ENCODE data around the gene PLD6. TPM values are rescaled to one million over a fixed set of nuclear protein-coding genes. Genes with fewer than 3 reads are reported as not detected.

PLD6 gene
- total and polyA plus RNA-seq, 2 experiments from 2014 or later = 0.63 to 0.97 TPM

- H4K20me1 ChIP-seq (ENCODE audit: insufficient read depth, poor library complexity, severe bottlenecking) = peaks cover 5% of the 10 kb centered on the region
- H3K27ac ChIP-seq = no peak overlapping the region
- no peaks in the 10 kb centered on the region for H3K27me3 ChIP-seq
- no peaks in the 10 kb centered on the region for H3K9me3 ChIP-seq (ENCODE audit: low read depth)
- H3K4me1 ChIP-seq (ENCODE audit: insufficient read depth) = no peaks in the 10 kb centered on the region
- no peak overlapping the region for H3K4me3 ChIP-seq
- no peak overlapping the region for H3K4me2 ChIP-seq
- H3K36me3 ChIP-seq (replicated peaks; ENCODE audit: insufficient read depth, low read depth) = no peaks in the 10 kb centered on the region
- no peaks in the 10 kb centered on the region for H3K79me2 ChIP-seq
- no peak overlapping the region for H2AFZ ChIP-seq
- TF ChIP-seq EZH2phosphoT487 (IDR thresholded peaks at IDR 0.05; ENCODE audit: low read depth, severe bottlenecking, unreplicated experiment) (no peak), EZH2 (IDR thresholded peaks at IDR 0.05; ENCODE audit: borderline replicate concordance) (no peak), CTCF (IDR thresholded peaks at IDR 0.05; ENCODE audit: poor library complexity) (no peak)
- H3K9me2 ChIP-seq (replicated peaks; ENCODE audit: insufficient read depth) = no peaks in the 10 kb centered on the region
- no peak for DNase-seq (ENCODE audit: low spot score)
- WGBS (ENCODE audit: low lambda C conversion rate, missing lambda C conversion rate) = 89% methylated on average over 3 of the region's 3 CpGs
Observed at GRCh38 chr17:17217995-17218394, 11.9 kb upstream of the PLD6 start.

- H3K4me3 ChIP-seq = no peak overlapping the region
- peaks cover 3% of the 10 kb centered on the region for H4K20me1 ChIP-seq (ENCODE audit: insufficient read depth, poor library complexity, severe bottlenecking)
- H3K36me3 ChIP-seq (replicated peaks; ENCODE audit: insufficient read depth, low read depth) = no peaks in the 10 kb centered on the region
- no peaks in the 10 kb centered on the region for H3K9me2 ChIP-seq (replicated peaks; ENCODE audit: insufficient read depth)
- H3K79me2 ChIP-seq = no peaks in the 10 kb centered on the region
- no peak overlapping the region for H3K27ac ChIP-seq
- no peak overlapping the region for H2AFZ ChIP-seq
- 96% methylated on average over 16 of the region's 16 CpGs for WGBS (ENCODE audit: low lambda C conversion rate, missing lambda C conversion rate)
- no peaks in the 10 kb centered on the region for H3K27me3 ChIP-seq
- DNase-seq (ENCODE audit: low spot score) = no peak
- TF ChIP-seq EZH2phosphoT487 (IDR thresholded peaks at IDR 0.05; ENCODE audit: low read depth, severe bottlenecking, unreplicated experiment) (no peak), EZH2 (IDR thresholded peaks at IDR 0.05; ENCODE audit: borderline replicate concordance) (no peak), CTCF (IDR thresholded peaks at IDR 0.05; ENCODE audit: poor library complexity) (no peak)
- no peak overlapping the region for H3K4me2 ChIP-seq
- no peaks in the 10 kb centered on the region for H3K4me1 ChIP-seq (ENCODE audit: insufficient read depth)
- no peaks in the 10 kb centered on the region for H3K9me3 ChIP-seq (ENCODE audit: low read depth)
Observed at GRCh38 chr17:17216776-17217175, 10.6 kb upstream of the PLD6 start.

GRCh38 chr17:17216236-17216635 is 10.1 kb upstream of the PLD6 start:
- peaks cover 3% of the 10 kb centered on the region for H4K20me1 ChIP-seq (ENCODE audit: insufficient read depth, poor library complexity, severe bottlenecking)
- WGBS (ENCODE audit: low lambda C conversion rate, missing lambda C conversion rate) = 94% methylated on average over 15 of the region's 17 CpGs
- no peak for DNase-seq (ENCODE audit: low spot score)
- no peak overlapping the region for H3K4me3 ChIP-seq
- H2AFZ ChIP-seq = no peak overlapping the region
- H3K27me3 ChIP-seq = no peaks in the 10 kb centered on the region
- H3K36me3 ChIP-seq (replicated peaks; ENCODE audit: insufficient read depth, low read depth) = no peaks in the 10 kb centered on the region
- no peaks in the 10 kb centered on the region for H3K79me2 ChIP-seq
- no peaks in the 10 kb centered on the region for H3K4me1 ChIP-seq (ENCODE audit: insufficient read depth)
- no peak for TF ChIP-seq EZH2 (IDR thresholded peaks at IDR 0.05; ENCODE audit: borderline replicate concordance)
- no peaks in the 10 kb centered on the region for H3K9me3 ChIP-seq (ENCODE audit: low read depth)
- H3K27ac ChIP-seq = no peak overlapping the region
- no peaks in the 10 kb centered on the region for H3K9me2 ChIP-seq (replicated peaks; ENCODE audit: insufficient read depth)
- H3K4me2 ChIP-seq = no peak overlapping the region

- H3K9me3 ChIP-seq (ENCODE audit: low read depth) = no peaks in the 10 kb centered on the region
- peaks cover 3% of the 10 kb centered on the region for H4K20me1 ChIP-seq (ENCODE audit: insufficient read depth, poor library complexity, severe bottlenecking)
- no peaks in the 10 kb centered on the region for H3K79me2 ChIP-seq
- no peaks in the 10 kb centered on the region for H3K36me3 ChIP-seq (replicated peaks; ENCODE audit: insufficient read depth, low read depth)
- no peaks in the 10 kb centered on the region for H3K4me1 ChIP-seq (ENCODE audit: insufficient read depth)
- DNase-seq (ENCODE audit: low spot score) = no peak
- H3K4me2 ChIP-seq = no peak overlapping the region
- H3K4me3 ChIP-seq = no peak overlapping the region
- no peaks in the 10 kb centered on the region for H3K9me2 ChIP-seq (replicated peaks; ENCODE audit: insufficient read depth)
- H3K27ac ChIP-seq = no peak overlapping the region
- TF ChIP-seq EZH2phosphoT487 (IDR thresholded peaks at IDR 0.05; ENCODE audit: low read depth, severe bottlenecking, unreplicated experiment) = no peak
- no peak for TF ChIP-seq EZH2 (IDR thresholded peaks at IDR 0.05; ENCODE audit: borderline replicate concordance)
- no peak for TF ChIP-seq CTCF (IDR thresholded peaks at IDR 0.05; ENCODE audit: poor library complexity)
- WGBS (ENCODE audit: low lambda C conversion rate, missing lambda C conversion rate) = 95% methylated on average over 8 of the region's 8 CpGs
- H3K27me3 ChIP-seq = no peaks in the 10 kb centered on the region
- H2AFZ ChIP-seq = no peak overlapping the region
Observed at GRCh38 chr17:17215575-17215974, 9.4 kb upstream of the PLD6 start.
